Body of pancreas (tissue), 4 donors: ENCODE data around the gene LEMD3.

Source experiments
- CTCF ChIP-seq, 7 experiments: fragments of 450-650 bp in 4 of 7; fragments of 200-600 bp in 3 of 7; sonication (generic) in 3 of 7; IDR thresholded peaks; one replicate each; pipeline ENCODE4 v1.5.1; 2016 to 2019; ENCODE audit warnings: antibody characterized with exemption in 7 of 7
- POLR2A ChIP-seq, 3 donors: fragments of 450-650 bp; IDR thresholded peaks; one replicate each; pipeline ENCODE4 v1.6.1; 2016; ENCODE audit warnings: antibody characterized with exemption in 3 of 3, mild to moderate bottlenecking in 2 of 3

GRCh38 chr12:65125975-65126374 is 43.4 kb upstream of the LEMD3 start:
- TF ChIP-seq CTCF (IDR thresholded peaks at IDR 0.05) (no peak), POLR2A (IDR thresholded peaks at IDR 0.05) (no peak)
